RWPE1 (cell line): ENCODE measurements around the gene EEPD1.

Source experiments
- CTCF ChIA-PET: fragments of 350-600 bp; sonication (Branson Sonifier 250); formaldehyde crosslinking; extraction: SDS; loops from one replicate; lab custom pipeline; 2021; lab: Yijun Ruan, JAX
- POLR2A ChIA-PET: fragments of 400-600 bp; formaldehyde crosslinking; extraction: SDS; loops from one replicate; lab custom pipeline; 2020; ENCODE audit warnings: antibody characterized with exemption; ENCODE audit not compliant: low non-redundant PET; lab: Yijun Ruan, JAX
- DNase-seq: peaks from one replicate; pipeline ENCODE4 v3.0.0; 2012; ENCODE audit warnings: low spot score
- H3K27ac ChIP-seq: fragments of 450-650 bp; 2 replicates; pipeline ENCODE4 v1.5.1; 2017
- CTCF ChIP-seq: fragments of 450-650 bp; conservative IDR thresholded peaks from 2 replicates; pipeline ENCODE4 v1.5.1; 2017; ENCODE audit warnings: low read depth, mild to moderate bottlenecking

EEPD1 gene

DNA sequence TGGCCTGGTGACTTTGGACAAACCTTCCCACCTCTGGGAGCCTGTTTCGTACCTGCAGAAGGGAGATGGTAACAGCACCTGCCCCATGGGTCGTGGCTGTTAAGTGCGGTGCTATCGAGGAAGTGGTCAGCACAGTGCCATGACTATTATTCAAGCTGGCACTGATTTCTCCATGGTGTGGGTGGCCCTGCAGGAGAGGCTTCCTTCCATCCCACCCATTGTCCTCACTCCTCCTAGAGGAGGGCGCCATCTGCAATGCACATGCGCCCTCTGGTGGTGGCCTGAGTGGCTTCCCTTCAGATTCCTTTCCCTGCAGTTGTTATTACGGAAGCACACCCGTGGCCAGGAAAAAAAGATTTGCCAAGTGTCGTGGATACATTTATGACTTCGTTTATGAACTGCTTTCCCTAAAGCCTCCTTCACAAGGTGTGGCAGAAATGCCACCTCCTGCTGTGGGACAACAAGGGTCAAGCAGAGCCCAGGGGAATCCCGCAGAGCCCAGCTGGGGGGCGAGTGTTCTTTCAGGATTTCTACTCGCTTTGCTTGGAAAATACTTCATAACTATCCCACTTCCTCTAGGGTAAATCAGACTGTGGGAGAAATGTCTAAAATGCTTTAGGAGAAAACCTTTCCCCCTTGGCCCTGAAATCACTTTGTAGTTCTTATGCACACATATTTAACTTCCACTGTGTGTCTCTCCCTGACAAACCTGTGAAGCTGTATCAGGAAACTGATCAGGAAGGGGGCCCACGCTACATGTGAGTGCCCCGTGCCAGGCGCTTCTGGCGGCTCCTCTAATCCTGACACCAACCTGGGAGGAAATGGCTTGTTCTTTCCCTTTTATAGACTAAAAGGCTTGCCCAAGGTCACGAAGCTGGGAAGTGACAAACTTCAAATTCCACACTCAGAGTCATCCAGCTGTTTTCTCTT, 138.6 kb downstream of the EEPD1 start:
- ChIA-PET POLR2A (no interaction called here), CTCF (interaction anchor here (0.6 to 4.5 kb wide), 15 partner anchors 11 to 422 kb away, joined by 3 to 37 read pairs (median 4); no protein-coding TSS in a partner anchor)
- peak overlapping the region; percentile 33 for H3K27ac ChIP-seq
- peak; percentile 74 for DNase-seq
- peak; percentile 96 for TF ChIP-seq CTCF

GRCh38 chr7:36295090-36295489, 142.0 kb downstream of the EEPD1 start:
- POLR2A ChIA-PET, result no interaction called here
- no peak for TF ChIP-seq CTCF
- CTCF ChIA-PET, result interaction anchor here (0.7 kb wide), 1 partner anchor 579 kb away, joined by 4 read pairs; no protein-coding TSS in a partner anchor

GRCh38 chr7:36296284-36296683, 143.2 kb downstream of the EEPD1 start:
- ChIA-PET POLR2A (no interaction called here), CTCF (interaction anchor here (1.0 kb wide), 1 partner anchor 320 kb away, joined by 3 read pairs; no protein-coding TSS in a partner anchor)
- H3K27ac ChIP-seq, result no peak overlapping the region
- no peak for DNase-seq
- TF ChIP-seq CTCF, result no peak

More at GRCh38 chr7:36295090-36295489, 142.0 kb downstream of the EEPD1 start:
- H3K27ac ChIP-seq, result no peak overlapping the region
- no peak for DNase-seq

GRCh38 chr7:36297364-36298009, 144.4 kb downstream of the EEPD1 start:
- TF ChIP-seq CTCF, result no peak
- H3K27ac ChIP-seq, result no peak overlapping the region
- ChIA-PET POLR2A (no interaction called here), CTCF (interaction anchor here (1.0 kb wide), 1 partner anchor 321 kb away, joined by 3 read pairs; no protein-coding TSS in a partner anchor)
- DNase-seq, result no peak

GRCh38 chr7:36298106-36298505, 145.1 kb downstream of the EEPD1 start:
- POLR2A ChIA-PET, result no interaction called here
- H3K27ac ChIP-seq, result no peak overlapping the region
- CTCF ChIA-PET, result no interaction called here
- no peak for TF ChIP-seq CTCF
- DNase-seq, result no peak

DNA sequence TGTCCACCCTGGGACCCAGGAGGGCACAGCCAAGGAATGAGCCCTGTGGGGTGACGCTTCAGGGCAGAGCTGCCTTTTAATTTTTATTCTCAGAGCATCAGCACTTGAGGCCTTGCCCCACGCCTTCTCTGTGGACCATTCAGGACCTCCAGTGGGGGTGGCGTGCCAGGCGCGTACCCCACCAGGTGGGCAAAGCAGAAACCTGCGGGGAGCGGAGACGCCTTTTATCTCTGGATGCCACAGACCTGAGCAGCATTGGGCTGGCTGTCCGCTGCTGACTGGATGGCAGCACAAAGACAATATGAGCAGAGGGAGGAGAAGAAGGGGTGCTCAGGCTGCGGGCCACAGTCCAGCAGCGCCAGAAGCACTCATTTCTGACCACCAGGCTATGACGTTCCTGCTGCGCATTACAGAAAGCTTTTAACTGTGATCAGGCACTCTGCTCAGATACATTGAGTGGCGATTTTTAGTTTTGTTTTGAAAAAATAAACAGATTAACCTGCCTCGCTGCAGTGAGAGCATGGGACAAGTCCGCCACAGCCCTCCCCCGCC, 146.2 kb downstream of the EEPD1 start:
- no peak for TF ChIP-seq CTCF
- ChIA-PET CTCF (no interaction called here), POLR2A (no interaction called here)
- DNase-seq, result no peak
- H3K27ac ChIP-seq, result no peak overlapping the region
